HepG2 (cell line): Measurements from ENCODE around the gene IQSEC1. TPM values are rescaled to one million over a fixed set of nuclear protein-coding genes. Genes with fewer than 3 reads are reported as not detected.

Experiments
- BRCA1 ChIP-seq: sonication (generic); formaldehyde crosslinking; IDR thresholded peaks from 2 replicates; pipeline ENCODE4 v1.4.0; 2020; ENCODE audit warnings: missing genetic modification reagents
- MAFF ChIP-seq: IDR thresholded peaks from 2 replicates; pipeline ENCODE4 v1.6.1; 2011; ENCODE audit warnings: low read depth, low read length, improper control_type of control experiment
- MIXL1 ChIP-seq: IDR thresholded peaks from 2 replicates; pipeline ENCODE4 v1.6.1; 2016
- NFIC ChIP-seq: IDR thresholded peaks from 2 replicates; pipeline ENCODE4 v1.6.1; 2012; ENCODE audit warnings: mild to moderate bottlenecking, low read length, inconsistent platforms
- PHF5A ChIP-seq: IDR thresholded peaks from one replicate; pipeline ENCODE4 v1.6.1; 2018; ENCODE audit warnings: low read depth, missing genetic modification reagents; ENCODE audit not compliant: unreplicated experiment
- SUZ12 ChIP-seq: fragments of 150-350 bp; IDR thresholded peaks from 2 replicates; pipeline ENCODE4 v1.6.1; 2014; ENCODE audit warnings: low read depth, low read length
- ZNF251 ChIP-seq: sonication (generic); formaldehyde crosslinking; IDR thresholded peaks from 2 replicates; pipeline ENCODE4 v1.9.0; 2021; ENCODE audit warnings: mild to moderate bottlenecking, missing genetic modification reagents
- ZNF644 ChIP-seq: IDR thresholded peaks from 2 replicates; pipeline ENCODE4 v1.6.1; 2016; ENCODE audit warnings: low read depth
- ZNF883 ChIP-seq: sonication (generic); formaldehyde crosslinking; IDR thresholded peaks from 2 replicates; pipeline ENCODE4 v1.5.1; 2020; ENCODE audit warnings: mild to moderate bottlenecking, missing genetic modification reagents; ENCODE audit errors: not compliant biosample characterization
- polyA plus RNA-seq, 8 experiments: library from polyadenylated mRNA; depleted of rRNA in 3 of 8; stranded (reverse) in 7 of 8; unstranded in 1 of 8; fragments of >200 nt; fragmentation: Illumina TruSeq in 4 of 8; extraction: Trizol in 4 of 8; gene quantifications; 2 replicates each; pipeline versions ENCODE4 v1.2.1 to v1.2.3, GENCODE V29; 2011 to 2016; ENCODE audit warnings: low read depth in 4 of 8, missing spikeins in 1 of 8, mixed read lengths in 1 of 8; ENCODE audit not compliant: insufficient read depth in 1 of 8
- total RNA-seq, 5 experiments: library from RNA; depleted of rRNA; stranded (reverse); fragments of >200 nt; fragmentation: Illumina TruSeq; extraction: Trizol; gene quantifications; 2 replicates each; pipeline ENCODE4 v1.2.3, GENCODE V29; 2016; ENCODE audit warnings: low read depth in 1 of 5
- TF ChIP-seq, protein P1 (sequence below): IDR thresholded peaks from 2 replicates; pipeline ENCODE4 v1.6.1; 2012; ENCODE audit warnings: low read length, improper control_type of control experiment
- TF ChIP-seq, protein P2 (sequence below): sonication (generic); formaldehyde crosslinking; IDR thresholded peaks from 2 replicates; pipeline ENCODE4 v1.5.1; 2020; ENCODE audit warnings: missing genetic modification reagents, mild to moderate bottlenecking, borderline replicate concordance
- TF ChIP-seq, protein P3 (sequence below): sonication (generic); formaldehyde crosslinking; IDR thresholded peaks from 2 replicates; pipeline ENCODE4 v1.4.0; 2020; ENCODE audit warnings: mild to moderate bottlenecking, missing genetic modification reagents
- TF ChIP-seq, protein P4 (sequence below): sonication (generic); formaldehyde crosslinking; IDR thresholded peaks from 2 replicates; pipeline ENCODE4 v1.5.0; 2020; ENCODE audit warnings: missing genetic modification reagents
- TF ChIP-seq, protein P5 (sequence below): sonication (generic); formaldehyde crosslinking; IDR thresholded peaks from 2 replicates; pipeline ENCODE4 v1.9.0; 2022; ENCODE audit warnings: missing genetic modification reagents, mild to moderate bottlenecking, borderline replicate concordance
- TF ChIP-seq, protein P6 (sequence below): sonication (generic); formaldehyde crosslinking; conservative IDR thresholded peaks from 2 replicates; pipeline ENCODE4 v1.8.1; 2023; ENCODE audit warnings: missing genetic modification reagents

IQSEC1 gene
- total and polyA plus RNA-seq, 2 of the 13 experiments (the other 11 are each of a cell fraction or from before 2014, with no cell fraction given), result 17.4 to 20.2 TPM

GRCh38 chr3:12963922-12964701 lies 109.1 kb downstream of the IQSEC1 start (continued):
- TF ChIP-seq, protein P1, sequence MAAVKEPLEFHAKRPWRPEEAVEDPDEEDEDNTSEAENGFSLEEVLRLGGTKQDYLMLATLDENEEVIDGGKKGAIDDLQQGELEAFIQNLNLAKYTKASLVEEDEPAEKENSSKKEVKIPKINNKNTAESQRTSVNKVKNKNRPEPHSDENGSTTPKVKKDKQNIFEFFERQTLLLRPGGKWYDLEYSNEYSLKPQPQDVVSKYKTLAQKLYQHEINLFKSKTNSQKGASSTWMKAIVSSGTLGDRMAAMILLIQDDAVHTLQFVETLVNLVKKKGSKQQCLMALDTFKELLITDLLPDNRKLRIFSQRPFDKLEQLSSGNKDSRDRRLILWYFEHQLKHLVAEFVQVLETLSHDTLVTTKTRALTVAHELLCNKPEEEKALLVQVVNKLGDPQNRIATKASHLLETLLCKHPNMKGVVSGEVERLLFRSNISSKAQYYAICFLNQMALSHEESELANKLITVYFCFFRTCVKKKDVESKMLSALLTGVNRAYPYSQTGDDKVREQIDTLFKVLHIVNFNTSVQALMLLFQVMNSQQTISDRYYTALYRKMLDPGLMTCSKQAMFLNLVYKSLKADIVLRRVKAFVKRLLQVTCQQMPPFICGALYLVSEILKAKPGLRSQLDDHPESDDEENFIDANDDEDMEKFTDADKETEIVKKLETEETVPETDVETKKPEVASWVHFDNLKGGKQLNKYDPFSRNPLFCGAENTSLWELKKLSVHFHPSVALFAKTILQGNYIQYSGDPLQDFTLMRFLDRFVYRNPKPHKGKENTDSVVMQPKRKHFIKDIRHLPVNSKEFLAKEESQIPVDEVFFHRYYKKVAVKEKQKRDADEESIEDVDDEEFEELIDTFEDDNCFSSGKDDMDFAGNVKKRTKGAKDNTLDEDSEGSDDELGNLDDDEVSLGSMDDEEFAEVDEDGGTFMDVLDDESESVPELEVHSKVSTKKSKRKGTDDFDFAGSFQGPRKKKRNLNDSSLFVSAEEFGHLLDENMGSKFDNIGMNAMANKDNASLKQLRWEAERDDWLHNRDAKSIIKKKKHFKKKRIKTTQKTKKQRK, result no peak
- TF ChIP-seq SUZ12, result no peak
- TF ChIP-seq, protein P2, sequence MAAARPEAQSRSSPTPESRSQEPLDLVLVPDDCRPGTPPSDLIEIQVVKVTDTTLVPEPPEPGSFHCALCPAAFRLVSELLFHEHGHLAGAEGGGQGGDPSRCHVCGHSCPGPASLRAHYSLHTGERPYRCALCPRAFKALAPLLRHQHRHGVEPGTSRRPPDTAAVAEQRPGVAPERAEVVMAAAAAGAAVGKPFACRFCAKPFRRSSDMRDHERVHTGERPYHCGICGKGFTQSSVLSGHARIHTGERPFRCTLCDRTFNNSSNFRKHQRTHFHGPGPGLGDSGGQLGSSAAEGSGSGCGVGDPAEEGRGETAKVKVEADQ (CRISPR knock-in tag), result 0 out of 2 replicates have a peak, but pooled peaks have one; percentile 46
- TF ChIP-seq MAFF, result peak; percentile 56; the same call in 1 of the 2 replicates
- TF ChIP-seq, protein P3, sequence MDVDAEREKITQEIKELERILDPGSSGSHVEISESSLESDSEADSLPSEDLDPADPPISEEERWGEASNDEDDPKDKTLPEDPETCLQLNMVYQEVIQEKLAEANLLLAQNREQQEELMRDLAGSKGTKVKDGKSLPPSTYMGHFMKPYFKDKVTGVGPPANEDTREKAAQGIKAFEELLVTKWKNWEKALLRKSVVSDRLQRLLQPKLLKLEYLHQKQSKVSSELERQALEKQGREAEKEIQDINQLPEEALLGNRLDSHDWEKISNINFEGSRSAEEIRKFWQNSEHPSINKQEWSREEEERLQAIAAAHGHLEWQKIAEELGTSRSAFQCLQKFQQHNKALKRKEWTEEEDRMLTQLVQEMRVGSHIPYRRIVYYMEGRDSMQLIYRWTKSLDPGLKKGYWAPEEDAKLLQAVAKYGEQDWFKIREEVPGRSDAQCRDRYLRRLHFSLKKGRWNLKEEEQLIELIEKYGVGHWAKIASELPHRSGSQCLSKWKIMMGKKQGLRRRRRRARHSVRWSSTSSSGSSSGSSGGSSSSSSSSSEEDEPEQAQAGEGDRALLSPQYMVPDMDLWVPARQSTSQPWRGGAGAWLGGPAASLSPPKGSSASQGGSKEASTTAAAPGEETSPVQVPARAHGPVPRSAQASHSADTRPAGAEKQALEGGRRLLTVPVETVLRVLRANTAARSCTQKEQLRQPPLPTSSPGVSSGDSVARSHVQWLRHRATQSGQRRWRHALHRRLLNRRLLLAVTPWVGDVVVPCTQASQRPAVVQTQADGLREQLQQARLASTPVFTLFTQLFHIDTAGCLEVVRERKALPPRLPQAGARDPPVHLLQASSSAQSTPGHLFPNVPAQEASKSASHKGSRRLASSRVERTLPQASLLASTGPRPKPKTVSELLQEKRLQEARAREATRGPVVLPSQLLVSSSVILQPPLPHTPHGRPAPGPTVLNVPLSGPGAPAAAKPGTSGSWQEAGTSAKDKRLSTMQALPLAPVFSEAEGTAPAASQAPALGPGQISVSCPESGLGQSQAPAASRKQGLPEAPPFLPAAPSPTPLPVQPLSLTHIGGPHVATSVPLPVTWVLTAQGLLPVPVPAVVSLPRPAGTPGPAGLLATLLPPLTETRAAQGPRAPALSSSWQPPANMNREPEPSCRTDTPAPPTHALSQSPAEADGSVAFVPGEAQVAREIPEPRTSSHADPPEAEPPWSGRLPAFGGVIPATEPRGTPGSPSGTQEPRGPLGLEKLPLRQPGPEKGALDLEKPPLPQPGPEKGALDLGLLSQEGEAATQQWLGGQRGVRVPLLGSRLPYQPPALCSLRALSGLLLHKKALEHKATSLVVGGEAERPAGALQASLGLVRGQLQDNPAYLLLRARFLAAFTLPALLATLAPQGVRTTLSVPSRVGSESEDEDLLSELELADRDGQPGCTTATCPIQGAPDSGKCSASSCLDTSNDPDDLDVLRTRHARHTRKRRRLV (CRISPR knock-in tag), result no peak
- no peak for TF ChIP-seq ZNF251
- TF ChIP-seq BRCA1 (CRISPR knock-in tag), result no peak
- TF ChIP-seq MIXL1, result peak; percentile 3; the same call in 1 of the 2 replicates
- TF ChIP-seq, protein P4, sequence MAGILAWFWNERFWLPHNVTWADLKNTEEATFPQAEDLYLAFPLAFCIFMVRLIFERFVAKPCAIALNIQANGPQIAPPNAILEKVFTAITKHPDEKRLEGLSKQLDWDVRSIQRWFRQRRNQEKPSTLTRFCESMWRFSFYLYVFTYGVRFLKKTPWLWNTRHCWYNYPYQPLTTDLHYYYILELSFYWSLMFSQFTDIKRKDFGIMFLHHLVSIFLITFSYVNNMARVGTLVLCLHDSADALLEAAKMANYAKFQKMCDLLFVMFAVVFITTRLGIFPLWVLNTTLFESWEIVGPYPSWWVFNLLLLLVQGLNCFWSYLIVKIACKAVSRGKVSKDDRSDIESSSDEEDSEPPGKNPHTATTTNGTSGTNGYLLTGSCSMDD (CRISPR knock-in tag), result no peak
- TF ChIP-seq, protein P5, sequence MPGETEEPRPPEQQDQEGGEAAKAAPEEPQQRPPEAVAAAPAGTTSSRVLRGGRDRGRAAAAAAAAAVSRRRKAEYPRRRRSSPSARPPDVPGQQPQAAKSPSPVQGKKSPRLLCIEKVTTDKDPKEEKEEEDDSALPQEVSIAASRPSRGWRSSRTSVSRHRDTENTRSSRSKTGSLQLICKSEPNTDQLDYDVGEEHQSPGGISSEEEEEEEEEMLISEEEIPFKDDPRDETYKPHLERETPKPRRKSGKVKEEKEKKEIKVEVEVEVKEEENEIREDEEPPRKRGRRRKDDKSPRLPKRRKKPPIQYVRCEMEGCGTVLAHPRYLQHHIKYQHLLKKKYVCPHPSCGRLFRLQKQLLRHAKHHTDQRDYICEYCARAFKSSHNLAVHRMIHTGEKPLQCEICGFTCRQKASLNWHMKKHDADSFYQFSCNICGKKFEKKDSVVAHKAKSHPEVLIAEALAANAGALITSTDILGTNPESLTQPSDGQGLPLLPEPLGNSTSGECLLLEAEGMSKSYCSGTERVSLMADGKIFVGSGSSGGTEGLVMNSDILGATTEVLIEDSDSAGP (CRISPR knock-in tag), result no peak
- no peak for TF ChIP-seq NFIC
- no peak for TF ChIP-seq PHF5A
- TF ChIP-seq ZNF644 (CRISPR knock-in tag), result no peak
- no peak for TF ChIP-seq ZNF883
- TF ChIP-seq, protein P6, sequence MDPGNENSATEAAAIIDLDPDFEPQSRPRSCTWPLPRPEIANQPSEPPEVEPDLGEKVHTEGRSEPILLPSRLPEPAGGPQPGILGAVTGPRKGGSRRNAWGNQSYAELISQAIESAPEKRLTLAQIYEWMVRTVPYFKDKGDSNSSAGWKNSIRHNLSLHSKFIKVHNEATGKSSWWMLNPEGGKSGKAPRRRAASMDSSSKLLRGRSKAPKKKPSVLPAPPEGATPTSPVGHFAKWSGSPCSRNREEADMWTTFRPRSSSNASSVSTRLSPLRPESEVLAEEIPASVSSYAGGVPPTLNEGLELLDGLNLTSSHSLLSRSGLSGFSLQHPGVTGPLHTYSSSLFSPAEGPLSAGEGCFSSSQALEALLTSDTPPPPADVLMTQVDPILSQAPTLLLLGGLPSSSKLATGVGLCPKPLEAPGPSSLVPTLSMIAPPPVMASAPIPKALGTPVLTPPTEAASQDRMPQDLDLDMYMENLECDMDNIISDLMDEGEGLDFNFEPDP, result no peak
